IMR-90 (cell line): ENCODE measurements around the gene PXYLP1. TPM values are rescaled to one million over a fixed set of nuclear protein-coding genes. Genes with fewer than 3 reads are reported as not detected.
A peak's percentile ranks its signal among the peaks of the same experiment; 100 is the strongest.

Experiments
- ATAC-seq: fragments of 200-7000 bp; cut with Tn5 transposase; 2 replicates; pipeline ENCODE4 v1.9.1; 2020; ENCODE audit warnings: low read depth, mild to moderate bottlenecking, moderate library complexity
- BruUV-seq: library from RNA; stranded (reverse); fragments of 400-500 nt; replicated peaks from 2 replicates; lab custom pipeline; 2021; lab: Mats Ljungman, UMichigan
- CTCF ChIA-PET: fragments of 300-600 bp; formaldehyde crosslinking; extraction: SDS; loops from one replicate; lab custom pipeline; 2021; ENCODE audit warnings: antibody characterized with exemption; lab: Yijun Ruan, JAX
- POLR2A ChIA-PET: fragments of 300-600 bp; sonication (Branson Sonifier 250); formaldehyde crosslinking; loops from one replicate; lab custom pipeline; 2022; ENCODE audit warnings: antibody characterized with exemption; ENCODE audit not compliant: unreplicated experiment; lab: Charles Lee
- DNase-seq: peaks from one replicate; pipeline ENCODE4 v3.0.0; 2013
- H2AFZ ChIP-seq: replicated peaks from 2 replicates; pipeline ENCODE3; 2013; ENCODE audit warnings: low read length, mild to moderate bottlenecking; ENCODE audit not compliant: poor library complexity
- H2AK5ac ChIP-seq: 2 replicates; pipeline ENCODE4 v1.6.1; 2013; ENCODE audit warnings: low read depth, low read length, inconsistent platforms
- H2AK9ac ChIP-seq: replicated peaks from 2 replicates; pipeline ENCODE3; 2013; ENCODE audit warnings: mild to moderate bottlenecking, low read depth, low read length, moderate library complexity; ENCODE audit not compliant: poor library complexity
- H2BK120ac ChIP-seq: 2 replicates; pipeline ENCODE4 v1.6.1; 2013; ENCODE audit warnings: low read depth, low read length, inconsistent platforms
- H2BK15ac ChIP-seq: 3 replicates; pipeline ENCODE4 v1.6.1; 2013; ENCODE audit warnings: low read depth, low read length, inconsistent platforms
- H2BK20ac ChIP-seq: 2 replicates; pipeline ENCODE4 v1.6.1; 2013; ENCODE audit warnings: low read depth, mild to moderate bottlenecking, inconsistent platforms, low read length, moderate library complexity
- H2BK5ac ChIP-seq: 2 replicates; pipeline ENCODE4 v1.6.1; 2013; ENCODE audit warnings: mild to moderate bottlenecking, low read depth, low read length, inconsistent platforms; ENCODE audit not compliant: poor library complexity, severe bottlenecking
- H3K14ac ChIP-seq: replicated peaks from 2 replicates; pipeline ENCODE4 v1.6.1; 2013; ENCODE audit warnings: low read depth, low read length, inconsistent platforms
- H3K18ac ChIP-seq: 2 replicates; pipeline ENCODE4 v1.6.1; 2013; ENCODE audit warnings: low read depth, low read length, control low read depth
- H3K23ac ChIP-seq: 2 replicates; pipeline ENCODE4 v1.6.1; 2013; ENCODE audit warnings: low read depth, low read length, inconsistent platforms
- H3K27ac ChIP-seq: 2 replicates; pipeline ENCODE4 v1.5.1; 2013; ENCODE audit warnings: mild to moderate bottlenecking, control low read depth, low read length; ENCODE audit not compliant: insufficient read depth
- H3K27me3 ChIP-seq: 2 replicates; pipeline ENCODE4 v1.6.1; 2013; ENCODE audit warnings: low read length; ENCODE audit not compliant: control insufficient read depth, insufficient read depth
- H3K36me3 ChIP-seq: 2 replicates; pipeline ENCODE4 v1.6.1; 2013; ENCODE audit warnings: low read length, mixed read lengths; ENCODE audit not compliant: control insufficient read depth, insufficient read depth
- H3K4ac ChIP-seq: 2 replicates; pipeline ENCODE4 v1.6.1; 2013; ENCODE audit warnings: low read depth, low read length, inconsistent platforms
- H3K4me1 ChIP-seq: 2 replicates; pipeline ENCODE4 v1.6.1; 2013; ENCODE audit warnings: low read length, mixed read lengths; ENCODE audit not compliant: control insufficient read depth, insufficient read depth
- H3K4me2 ChIP-seq: 2 replicates; pipeline ENCODE4 v1.6.1; 2013; ENCODE audit warnings: low read depth, mild to moderate bottlenecking, control low read depth, low read length, moderate library complexity
- H3K4me3 ChIP-seq: 2 replicates; pipeline ENCODE4 v1.5.1; 2013; ENCODE audit warnings: low read depth, mild to moderate bottlenecking, control low read depth, low read length, moderate library complexity; ENCODE audit not compliant: insufficient read depth
- H3K56ac ChIP-seq: 2 replicates; pipeline ENCODE4 v1.6.1; 2013; ENCODE audit warnings: low read length, inconsistent platforms; ENCODE audit not compliant: insufficient read depth; ENCODE audit errors: extremely low read depth
- H3K79me1 ChIP-seq, 2 experiments: 2 replicates each; pipeline ENCODE4 v1.6.1; 2013; ENCODE audit warnings: low read length in 2 of 2, inconsistent platforms in 1 of 2, low read depth in 1 of 2
- H3K9ac ChIP-seq: 2 replicates; pipeline ENCODE4 v1.6.1; 2013; ENCODE audit warnings: low read depth, low read length, control low read depth
- H3K9me1 ChIP-seq: 2 replicates; pipeline ENCODE4 v1.6.1; 2013; ENCODE audit warnings: low read length, inconsistent platforms; ENCODE audit not compliant: insufficient read depth
- H3K9me3 ChIP-seq: 2 replicates; pipeline ENCODE4 v1.6.1; 2013; ENCODE audit warnings: low read length; ENCODE audit not compliant: control insufficient read depth, insufficient read depth
- H4K20me1 ChIP-seq: 2 replicates; pipeline ENCODE4 v1.6.1; 2013; ENCODE audit warnings: low read length, inconsistent platforms; ENCODE audit not compliant: insufficient read depth
- H4K5ac ChIP-seq: 2 replicates; pipeline ENCODE4 v1.6.1; 2013; ENCODE audit warnings: mild to moderate bottlenecking, low read depth, low read length, control low read depth
- H4K8ac ChIP-seq, 2 experiments: 2 replicates each; pipeline ENCODE4 v1.6.1; 2013; ENCODE audit warnings: low read depth in 2 of 2, low read length in 2 of 2, control low read depth in 1 of 2, inconsistent platforms in 1 of 2
- H4K91ac ChIP-seq: 2 replicates; pipeline ENCODE4 v1.6.1; 2013; ENCODE audit warnings: low read depth, low read length, inconsistent platforms; ENCODE audit not compliant: insufficient read depth
- CEBPB ChIP-seq: IDR thresholded peaks from 2 replicates; pipeline ENCODE4 v1.6.1; 2012; ENCODE audit warnings: low read depth, low read length, improper control_type of control experiment
- CHD1 ChIP-seq: IDR thresholded peaks from 2 replicates; pipeline ENCODE4 v1.6.1; 2012; ENCODE audit warnings: low read depth, low read length, improper control_type of control experiment
- FOS ChIP-seq: fragments of 150-350 bp; IDR thresholded peaks from 2 replicates; pipeline ENCODE4 v1.6.1; 2016; ENCODE audit warnings: low read depth, low read length
- MAZ ChIP-seq: IDR thresholded peaks from 2 replicates; pipeline ENCODE4 v1.6.1; 2012; ENCODE audit warnings: low read depth, mild to moderate bottlenecking, low read length, improper control_type of control experiment, moderate library complexity, borderline replicate concordance
- POLR2A ChIP-seq: IDR thresholded peaks from 2 replicates; pipeline ENCODE4 v1.6.1; 2012; ENCODE audit warnings: mild to moderate bottlenecking, low read depth, low read length
- RAD21 ChIP-seq: IDR thresholded peaks from 2 replicates; pipeline ENCODE4 v1.6.1; 2012; ENCODE audit warnings: low read length, improper control_type of control experiment
- RCOR1 ChIP-seq: IDR thresholded peaks from 2 replicates; pipeline ENCODE4 v1.6.1; 2012; ENCODE audit warnings: mild to moderate bottlenecking, low read length, improper control_type of control experiment; ENCODE audit not compliant: insufficient replicate concordance
- RFX5 ChIP-seq: IDR thresholded peaks from 2 replicates; pipeline ENCODE4 v1.8.0; 2012; ENCODE audit warnings: low read depth, mild to moderate bottlenecking, low read length, moderate library complexity
- WGBS, 2 experiments: methylation state at CpG; one replicate each; pipeline versions ENCODE4 v1.1.5 to v1.1.7; 2013; ENCODE audit warnings: missing lambda C conversion rate in 2 of 2; ENCODE audit not compliant: insufficient read length in 1 of 2; ENCODE audit errors: extremely low coverage in 2 of 2; 5-methylcytosine and 5-hydroxymethylcytosine counted together
- dilution Hi-C: fragments of 300-500 bp; cut with HindIII; formaldehyde crosslinking; loops from one replicate; pipeline ENCODE4 v1.14.3; 2018; ENCODE audit warnings: low sequenced_read_pairs; ENCODE audit not compliant: unreplicated experiment
- in situ Hi-C: fragments of 300-500 bp; cut with MboI; formaldehyde crosslinking; loops from 3 replicates; pipeline ENCODE4 v1.14.3; 2019; ENCODE audit warnings: low sequenced_read_pairs, inconsistent platforms, mixed read lengths
- intact Hi-C: fragments of 100-400 bp; cut with micrococcal nuclease; formaldehyde crosslinking; loops from 2 replicates; pipeline ENCODE4 v1.10.0; 2022
- polyA plus RNA-seq, 3 experiments: library from polyadenylated mRNA; depleted of rRNA; stranded (reverse); fragments of >200 nt; gene quantifications; 2 replicates each; pipeline ENCODE4 v1.2.3, GENCODE V29; 2012; ENCODE audit warnings: low replicate concordance in 1 of 3
- total RNA-seq: library from RNA; depleted of rRNA; stranded (reverse); fragments of >200 nt; gene quantifications from 2 replicates; pipeline ENCODE4 v1.2.3, GENCODE V29; 2012
- TF ChIP-seq, protein P1 (sequence below): fragments of 150-350 bp; IDR thresholded peaks from 2 replicates; pipeline ENCODE4 v1.6.1; 2017; ENCODE audit warnings: mild to moderate bottlenecking, antibody characterized with exemption, low read length, low read depth

PXYLP1 gene
- total and polyA plus RNA-seq, 2 of the 4 experiments (the other 2 are of a cell fraction): 11.7 to 15.6 TPM

- no peak overlapping the region for H2BK5ac ChIP-seq
- ATAC-seq (no peak), DNase-seq (no peak)
- no peak overlapping the region for H2AFZ ChIP-seq
- H3K4me3 ChIP-seq: no peak overlapping the region
- H3K9me3 ChIP-seq: no peaks in the 10 kb centered on the region; the same call in 1 of the 2 replicates
- ChIA-PET POLR2A (interaction anchor here (0.6 kb wide), 1 partner anchor 129 kb away, joined by 7 read pairs; no protein-coding TSS in a partner anchor), CTCF (no interaction called here)
- TF ChIP-seq FOS (no peak), RFX5 (no peak), RCOR1 (no peak), POLR2A (no peak), RAD21 (no peak), CEBPB (no peak), MAZ (no peak), CHD1 (no peak)
- TF ChIP-seq, protein P1, sequence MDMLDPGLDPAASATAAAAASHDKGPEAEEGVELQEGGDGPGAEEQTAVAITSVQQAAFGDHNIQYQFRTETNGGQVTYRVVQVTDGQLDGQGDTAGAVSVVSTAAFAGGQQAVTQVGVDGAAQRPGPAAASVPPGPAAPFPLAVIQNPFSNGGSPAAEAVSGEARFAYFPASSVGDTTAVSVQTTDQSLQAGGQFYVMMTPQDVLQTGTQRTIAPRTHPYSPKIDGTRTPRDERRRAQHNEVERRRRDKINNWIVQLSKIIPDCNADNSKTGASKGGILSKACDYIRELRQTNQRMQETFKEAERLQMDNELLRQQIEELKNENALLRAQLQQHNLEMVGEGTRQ: no peak
- H2AK5ac ChIP-seq: peak overlapping the region; percentile 59; the same call in 1 of the 2 replicates
- H2BK20ac ChIP-seq: no peak overlapping the region
- in situ Hi-C loops: loop anchor here (25.0 kb wide), 1 partner anchor 545 kb away; the partner anchor contains the start of gene ATP1B3
- peak overlapping the region; percentile 57; the same call in 1 of the 2 replicates for H4K91ac ChIP-seq
- H3K9ac ChIP-seq: no peak overlapping the region
- no peak overlapping the region for H3K18ac ChIP-seq
- no peak overlapping the region for H3K14ac ChIP-seq
- peaks cover 2% of the 10 kb centered on the region for H3K4me1 ChIP-seq
- intact Hi-C loops: no loop called here
- no peak overlapping the region for H4K8ac ChIP-seq
- H3K79me1 ChIP-seq: no peaks in the 10 kb centered on the region
- WGBS, 2 experiments: no CpG with 5 or more reads among the region's 5 CpGs
- H3K27ac ChIP-seq: no peak overlapping the region
- dilution Hi-C loops: no loop called here
- BruUV-seq: no TSS peak
- H3K56ac ChIP-seq: no peak overlapping the region
- no peaks in the 10 kb centered on the region; the same call in 1 of the 2 replicates for H3K36me3 ChIP-seq
- no peak overlapping the region for H3K4ac ChIP-seq
- no peaks in the 10 kb centered on the region for H3K27me3 ChIP-seq
- no peak overlapping the region for H3K23ac ChIP-seq
- 0 out of 2 replicates have a peak overlapping the region, but pooled peaks have one; percentile 10 for H2BK120ac ChIP-seq
- H3K4me2 ChIP-seq: no peak overlapping the region
- H2BK15ac ChIP-seq: no peak overlapping the region
- no peak overlapping the region for H2AK9ac ChIP-seq
- H4K20me1 ChIP-seq: no peaks in the 10 kb centered on the region
- no peaks in the 10 kb centered on the region for H3K9me1 ChIP-seq
- H4K5ac ChIP-seq: no peak overlapping the region
Observed at GRCh38 chr3:141342386-141342785, 110.8 kb downstream of the PXYLP1 start.
